ENCODE data around the gene CDKL5.

- TF ChIP-seq POLR2A (IDR thresholded peaks at IDR 0.05; ENCODE audit: low read length) (no peak), GATA1 (IDR thresholded peaks at IDR 0.05; ENCODE audit: low read depth, low read length) (no peak)
Observed at GRCh38 chrX:18672008-18672407, 246.6 kb downstream of the CDKL5 start, which contains the start of gene RS1.
